ENCODE results near the gene NDUFV3.
A peak's percentile ranks its signal among the peaks of the same experiment; 100 is the strongest.
"Not testable (repeated sequence)": the region's sequence is repeated elsewhere in the genome, so short reads cannot be mapped to it uniquely, and the experiment has no call there.

The NDUFV3 gene

GRCh38 chr21:42932378-42933136, 39.4 kb downstream of the NDUFV3 start:
- H3K4me1 Mint-ChIP-seq (ENCODE audit: low read depth), result not testable (repeated sequence)

GRCh38 chr21:42933137-42933970, 40.2 kb downstream of the NDUFV3 start:
- not testable (repeated sequence) for H3K27ac Mint-ChIP-seq; H3K9me3 Mint-ChIP-seq; H3K4me1 Mint-ChIP-seq (ENCODE audit: low read depth); DNase-seq; H3K27me3 Mint-ChIP-seq; H3K4me3 Mint-ChIP-seq; H3K36me3 Mint-ChIP-seq (ENCODE audit: low read depth)

More at GRCh38 chr21:42932378-42933136, 39.4 kb downstream of the NDUFV3 start:
- H3K36me3 Mint-ChIP-seq (ENCODE audit: low read depth); H3K27me3 Mint-ChIP-seq; H3K27ac Mint-ChIP-seq; H3K4me3 Mint-ChIP-seq; DNase-seq; H3K9me3 Mint-ChIP-seq: not testable (repeated sequence)

GRCh38 chr21:42933973-42934372, 40.9 kb downstream of the NDUFV3 start:
- not testable (repeated sequence) for H3K27ac Mint-ChIP-seq; H3K4me1 Mint-ChIP-seq (ENCODE audit: low read depth); H3K36me3 Mint-ChIP-seq (ENCODE audit: low read depth); H3K27me3 Mint-ChIP-seq; H3K9me3 Mint-ChIP-seq; H3K4me3 Mint-ChIP-seq; DNase-seq

GRCh38 chr21:42936360-42936759, 43.3 kb downstream of the NDUFV3 start:
- not testable (repeated sequence) for H3K27me3 Mint-ChIP-seq; H3K36me3 Mint-ChIP-seq (ENCODE audit: low read depth); H3K27ac Mint-ChIP-seq; H3K4me3 Mint-ChIP-seq; H3K4me1 Mint-ChIP-seq (ENCODE audit: low read depth); DNase-seq; H3K9me3 Mint-ChIP-seq

GRCh38 chr21:42937034-42937940, 44.2 kb downstream of the NDUFV3 start:
- not testable (repeated sequence) for DNase-seq; H3K4me3 Mint-ChIP-seq; H3K36me3 Mint-ChIP-seq (ENCODE audit: low read depth); H3K27ac Mint-ChIP-seq; H3K9me3 Mint-ChIP-seq; H3K4me1 Mint-ChIP-seq (ENCODE audit: low read depth); H3K27me3 Mint-ChIP-seq

- no peaks in the 10 kb centered on the region for H3K36me3 Mint-ChIP-seq (ENCODE audit: low read depth)
- H3K27ac Mint-ChIP-seq, result no peak overlapping the region
- no peaks in the 10 kb centered on the region for H3K27me3 Mint-ChIP-seq
- H3K9me3 Mint-ChIP-seq, result no peaks in the 10 kb centered on the region
- H3K4me1 Mint-ChIP-seq (ENCODE audit: low read depth), result peaks cover 4% of the 10 kb centered on the region
- no peak overlapping the region for H3K4me3 Mint-ChIP-seq
- no peak for DNase-seq
Observed at GRCh38 chr21:42937960-42938605, 45.0 kb downstream of the NDUFV3 start.

- not testable (repeated sequence) for DNase-seq; H3K4me1 Mint-ChIP-seq (ENCODE audit: low read depth); H3K27me3 Mint-ChIP-seq; H3K27ac Mint-ChIP-seq; H3K4me3 Mint-ChIP-seq; H3K9me3 Mint-ChIP-seq; H3K36me3 Mint-ChIP-seq (ENCODE audit: low read depth)
Observed at GRCh38 chr21:42938606-42938995, 45.5 kb downstream of the NDUFV3 start.

GRCh38 chr21:42939582-42940413, 46.7 kb downstream of the NDUFV3 start:
- Mint-ChIP-seq H3K27me3 (no peaks in the 10 kb centered on the region), H3K4me3 (no peak overlapping the region), H3K36me3 (ENCODE audit: low read depth) (no peaks in the 10 kb centered on the region), H3K4me1 (ENCODE audit: low read depth) (peaks cover 4% of the 10 kb centered on the region), H3K27ac (no peak overlapping the region), H3K9me3 (no peaks in the 10 kb centered on the region)
- DNase-seq, result no peak

- H3K4me1 Mint-ChIP-seq (ENCODE audit: low read depth), result peaks cover 4% of the 10 kb centered on the region
- H3K9me3 Mint-ChIP-seq, result no peaks in the 10 kb centered on the region
- H3K4me3 Mint-ChIP-seq, result no peak overlapping the region
- H3K36me3 Mint-ChIP-seq (ENCODE audit: low read depth), result no peaks in the 10 kb centered on the region
- no peaks in the 10 kb centered on the region for H3K27me3 Mint-ChIP-seq
- no peak overlapping the region for H3K27ac Mint-ChIP-seq
- no peak for DNase-seq
Observed at GRCh38 chr21:42941696-42942085, 48.6 kb downstream of the NDUFV3 start.

GRCh38 chr21:42942244-42942643, 49.1 kb downstream of the NDUFV3 start:
- no peaks in the 10 kb centered on the region for H3K27me3 Mint-ChIP-seq
- H3K9me3 Mint-ChIP-seq, result no peaks in the 10 kb centered on the region
- no peak for DNase-seq
- H3K27ac Mint-ChIP-seq, result peak overlapping the region; percentile 41
- no peaks in the 10 kb centered on the region for H3K36me3 Mint-ChIP-seq (ENCODE audit: low read depth)
- H3K4me3 Mint-ChIP-seq, result no peak overlapping the region
- peaks cover 4% of the 10 kb centered on the region for H3K4me1 Mint-ChIP-seq (ENCODE audit: low read depth)

GRCh38 chr21:42949094-42949755, 56.1 kb downstream of the NDUFV3 start:
- H3K36me3 Mint-ChIP-seq (ENCODE audit: low read depth); DNase-seq; H3K4me1 Mint-ChIP-seq (ENCODE audit: low read depth); H3K9me3 Mint-ChIP-seq; H3K27me3 Mint-ChIP-seq: not testable (repeated sequence)
- Mint-ChIP-seq H3K27ac (peak overlapping the region; percentile 35), H3K4me3 (peak overlapping the region; percentile 30)

- H3K4me3 Mint-ChIP-seq; H3K4me1 Mint-ChIP-seq (ENCODE audit: low read depth); DNase-seq; H3K27ac Mint-ChIP-seq; H3K36me3 Mint-ChIP-seq (ENCODE audit: low read depth); H3K27me3 Mint-ChIP-seq; H3K9me3 Mint-ChIP-seq: not testable (repeated sequence)
Observed at GRCh38 chr21:42951193-42951592, 58.1 kb downstream of the NDUFV3 start.
